HepG2 (cell line): ENCODE results near the gene TMEM183A. TPM values are rescaled to one million over a fixed set of nuclear protein-coding genes. Genes with fewer than 3 reads are reported as not detected.

Experiments
- AGO2 ChIP-seq: fragments of 200-400 bp; formaldehyde crosslinking; optimal IDR thresholded peaks from 2 replicates; pipeline ENCODE3; 2017; ENCODE audit warnings: mild to moderate bottlenecking, low read depth, low read length, moderate library complexity
- ATM ChIP-seq: fragments of 450-650 bp; IDR thresholded peaks from 2 replicates; pipeline ENCODE4 v1.7.1; 2017; ENCODE audit warnings: mild to moderate bottlenecking, borderline replicate concordance
- E2F1 ChIP-seq: sonication (generic); formaldehyde crosslinking; IDR thresholded peaks from 2 replicates; pipeline ENCODE4 v1.5.0; 2020; ENCODE audit warnings: missing genetic modification reagents
- EP300 ChIP-seq, 3 experiments: sonication (generic) in 1 of 3; formaldehyde crosslinking in 1 of 3; IDR thresholded peaks; 2 replicates each; pipeline versions ENCODE4 v1.5.1 to v1.6.1; 2011 to 2020; ENCODE audit warnings: low read depth in 2 of 3, low read length in 2 of 3, borderline replicate concordance in 1 of 3, improper control_type of control experiment in 1 of 3, mild to moderate bottlenecking in 1 of 3, missing genetic modification reagents in 1 of 3, moderate library complexity in 1 of 3
- HNF4G ChIP-seq, 2 experiments: sonication (generic) in 1 of 2; formaldehyde crosslinking in 1 of 2; IDR thresholded peaks; 2 replicates each; pipeline versions ENCODE4 v1.4.0 to v1.6.1; 2011 to 2020; ENCODE audit warnings: borderline replicate concordance in 2 of 2, low read depth in 2 of 2, mild to moderate bottlenecking in 2 of 2, low read length in 1 of 2, missing genetic modification reagents in 1 of 2, moderate library complexity in 1 of 2
- HNRNPH1 ChIP-seq: fragments of 200-400 bp; formaldehyde crosslinking; optimal IDR thresholded peaks from 2 replicates; pipeline ENCODE3; 2017; ENCODE audit warnings: mild to moderate bottlenecking, low read depth, low read length
- HOXA5 ChIP-seq: sonication (generic); formaldehyde crosslinking; IDR thresholded peaks from 2 replicates; pipeline ENCODE4 v1.4.0; 2020; ENCODE audit warnings: missing genetic modification reagents
- KDM2A ChIP-seq: sonication (generic); formaldehyde crosslinking; IDR thresholded peaks from 2 replicates; pipeline ENCODE4 v1.4.0; 2020; ENCODE audit warnings: low read depth, missing genetic modification reagents, borderline replicate concordance
- MTF1 ChIP-seq: sonication (generic); formaldehyde crosslinking; IDR thresholded peaks from 2 replicates; pipeline ENCODE4 v1.5.0; 2020; ENCODE audit warnings: missing genetic modification reagents
- MYNN ChIP-seq: sonication (generic); formaldehyde crosslinking; IDR thresholded peaks from 2 replicates; pipeline ENCODE4 v1.4.0; 2020; ENCODE audit warnings: mild to moderate bottlenecking, low read depth, missing genetic modification reagents
- NBN ChIP-seq: fragments of 450-650 bp; conservative IDR thresholded peaks from 2 replicates; pipeline ENCODE4 v1.6.1; 2017
- NCOR1 ChIP-seq: fragments of 200-600 bp; sonication (generic); IDR thresholded peaks from 2 replicates; pipeline ENCODE4 v1.7.0; 2017; ENCODE audit warnings: antibody characterized with exemption, low read length, borderline replicate concordance
- NR1H2 ChIP-seq: sonication (generic); formaldehyde crosslinking; IDR thresholded peaks from 2 replicates; pipeline ENCODE4 v1.8.1; 2022; ENCODE audit warnings: low read depth, missing genetic modification reagents, borderline replicate concordance
- NRL ChIP-seq: sonication (generic); formaldehyde crosslinking; IDR thresholded peaks from 2 replicates; pipeline ENCODE4 v1.5.0; 2020; ENCODE audit warnings: missing genetic modification reagents, mild to moderate bottlenecking, moderate library complexity, borderline replicate concordance
- PCBP2 ChIP-seq: fragments of 200-400 bp; formaldehyde crosslinking; optimal IDR thresholded peaks from 2 replicates; pipeline ENCODE3; 2018; ENCODE audit warnings: low read length, low read depth; ENCODE audit not compliant: poor library complexity, severe bottlenecking
- SMAD3 ChIP-seq: sonication (generic); formaldehyde crosslinking; IDR thresholded peaks from 2 replicates; pipeline ENCODE4 v1.4.0; 2020; ENCODE audit warnings: missing genetic modification reagents
- SNAPC2 ChIP-seq: sonication (generic); formaldehyde crosslinking; IDR thresholded peaks from 2 replicates; pipeline ENCODE4 v1.8.1; 2022; ENCODE audit warnings: mild to moderate bottlenecking, missing genetic modification reagents
- SSRP1 ChIP-seq: IDR thresholded peaks from 2 replicates; pipeline ENCODE4 v1.6.1; 2016; ENCODE audit warnings: control low read depth
- ZBTB7B ChIP-seq: sonication (generic); formaldehyde crosslinking; IDR thresholded peaks from 2 replicates; pipeline ENCODE4 v1.4.0; 2020; ENCODE audit warnings: missing genetic modification reagents
- ZC3H13 ChIP-seq: sonication (generic); formaldehyde crosslinking; IDR thresholded peaks from 2 replicates; pipeline ENCODE4 v1.8.1; 2023; ENCODE audit warnings: mild to moderate bottlenecking, missing genetic modification reagents, moderate library complexity
- ZNF326 ChIP-seq: sonication (generic); formaldehyde crosslinking; IDR thresholded peaks from 2 replicates; pipeline ENCODE4 v1.4.0; 2020; ENCODE audit warnings: missing genetic modification reagents, borderline replicate concordance
- ZNF446 ChIP-seq: sonication (generic); formaldehyde crosslinking; IDR thresholded peaks from 2 replicates; pipeline ENCODE4 v1.5.0; 2020; ENCODE audit warnings: mild to moderate bottlenecking, missing genetic modification reagents
- ZNF556 ChIP-seq: sonication (generic); formaldehyde crosslinking; IDR thresholded peaks from 2 replicates; pipeline ENCODE4 v1.4.0; 2020; ENCODE audit warnings: mild to moderate bottlenecking, missing genetic modification reagents, borderline replicate concordance
- ZNF672 ChIP-seq: sonication (generic); formaldehyde crosslinking; IDR thresholded peaks from 2 replicates; pipeline ENCODE4 v1.8.1; 2022; ENCODE audit warnings: missing genetic modification reagents
- polyA plus RNA-seq, 8 experiments: library from polyadenylated mRNA; depleted of rRNA in 3 of 8; stranded (reverse) in 7 of 8; unstranded in 1 of 8; fragments of >200 nt; fragmentation: Illumina TruSeq in 4 of 8; extraction: Trizol in 4 of 8; gene quantifications; 2 replicates each; pipeline versions ENCODE4 v1.2.1 to v1.2.3, GENCODE V29; 2011 to 2016; ENCODE audit warnings: low read depth in 4 of 8, missing spikeins in 1 of 8, mixed read lengths in 1 of 8; ENCODE audit not compliant: insufficient read depth in 1 of 8
- total RNA-seq, 5 experiments: library from RNA; depleted of rRNA; stranded (reverse); fragments of >200 nt; fragmentation: Illumina TruSeq; extraction: Trizol; gene quantifications; 2 replicates each; pipeline ENCODE4 v1.2.3, GENCODE V29; 2016; ENCODE audit warnings: low read depth in 1 of 5
- TF ChIP-seq, protein P1 (sequence below): sonication (generic); formaldehyde crosslinking; IDR thresholded peaks from 2 replicates; pipeline ENCODE4 v1.9.0; 2021; ENCODE audit warnings: missing genetic modification reagents, borderline replicate concordance

TMEM183A gene
- total and polyA plus RNA-seq, 2 of the 13 experiments (the other 11 are each of a cell fraction or from before 2014, with no cell fraction given): 59.7 to 82.0 TPM

DNA sequence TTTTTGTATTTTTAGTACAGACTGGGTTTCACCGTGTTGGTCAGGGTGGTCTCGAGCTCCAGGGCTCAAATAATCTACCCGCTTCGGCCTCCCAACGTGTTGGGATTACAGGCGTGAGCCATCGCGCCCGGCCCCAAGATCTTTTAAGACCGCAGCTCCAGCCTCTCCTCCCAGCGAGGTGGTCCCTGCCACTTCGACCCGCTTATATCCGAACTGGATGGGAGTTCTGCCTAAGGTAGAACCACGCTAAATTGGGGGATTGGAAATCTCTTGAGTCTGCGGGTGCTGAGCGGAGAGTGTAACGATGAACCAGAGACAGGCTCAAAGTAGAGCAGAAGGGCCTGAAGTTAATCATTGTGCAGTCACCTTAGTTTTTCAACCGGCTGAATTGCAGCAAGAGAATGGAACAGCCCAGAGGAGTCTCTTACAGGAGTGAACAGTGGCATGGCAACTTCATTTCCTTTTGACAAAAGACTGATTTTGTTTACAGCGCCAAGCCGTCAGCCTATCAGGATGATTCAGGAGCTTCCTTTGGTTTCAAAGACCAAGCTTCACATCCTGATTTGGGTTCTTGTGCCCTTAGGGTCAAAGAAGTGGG lies 39.4 kb upstream of the TMEM183A start (continued):
- TF ChIP-seq HNF4G (IDR thresholded peaks at IDR 0.05; ENCODE audit: borderline replicate concordance, low read depth, low read length): no peak
- no peak for TF ChIP-seq HNF4G (CRISPR knock-in tag; IDR thresholded peaks at IDR 0.05; ENCODE audit: borderline replicate concordance, low read depth)
- TF ChIP-seq ZNF326 (CRISPR knock-in tag): no peak
- TF ChIP-seq MYNN (CRISPR knock-in tag): no peak
- no peak for TF ChIP-seq HNRNPH1
- TF ChIP-seq AGO2: no peak
- TF ChIP-seq NR1H2: no peak
- TF ChIP-seq EP300 (IDR thresholded peaks at IDR 0.05; ENCODE audit: low read depth in 2 of 2, low read length in 2 of 2): no peak
- no peak for TF ChIP-seq EP300 (CRISPR knock-in tag; IDR thresholded peaks at IDR 0.05; ENCODE audit: borderline replicate concordance)
- TF ChIP-seq NBN: no peak
- TF ChIP-seq ZNF556 (CRISPR knock-in tag): peak; percentile 52; the same call in 1 of the 2 replicates
- no peak for TF ChIP-seq SSRP1 (CRISPR knock-in tag)
- TF ChIP-seq ZBTB7B: 0 out of 2 replicates have a peak, but pooled peaks have one; percentile 23
- TF ChIP-seq NCOR1: no peak
- no peak for TF ChIP-seq PCBP2
- TF ChIP-seq KDM2A (CRISPR knock-in tag): no peak
- TF ChIP-seq SMAD3 (CRISPR knock-in tag): no peak
- TF ChIP-seq ZNF672 (CRISPR knock-in tag): no peak
- TF ChIP-seq, protein P1, sequence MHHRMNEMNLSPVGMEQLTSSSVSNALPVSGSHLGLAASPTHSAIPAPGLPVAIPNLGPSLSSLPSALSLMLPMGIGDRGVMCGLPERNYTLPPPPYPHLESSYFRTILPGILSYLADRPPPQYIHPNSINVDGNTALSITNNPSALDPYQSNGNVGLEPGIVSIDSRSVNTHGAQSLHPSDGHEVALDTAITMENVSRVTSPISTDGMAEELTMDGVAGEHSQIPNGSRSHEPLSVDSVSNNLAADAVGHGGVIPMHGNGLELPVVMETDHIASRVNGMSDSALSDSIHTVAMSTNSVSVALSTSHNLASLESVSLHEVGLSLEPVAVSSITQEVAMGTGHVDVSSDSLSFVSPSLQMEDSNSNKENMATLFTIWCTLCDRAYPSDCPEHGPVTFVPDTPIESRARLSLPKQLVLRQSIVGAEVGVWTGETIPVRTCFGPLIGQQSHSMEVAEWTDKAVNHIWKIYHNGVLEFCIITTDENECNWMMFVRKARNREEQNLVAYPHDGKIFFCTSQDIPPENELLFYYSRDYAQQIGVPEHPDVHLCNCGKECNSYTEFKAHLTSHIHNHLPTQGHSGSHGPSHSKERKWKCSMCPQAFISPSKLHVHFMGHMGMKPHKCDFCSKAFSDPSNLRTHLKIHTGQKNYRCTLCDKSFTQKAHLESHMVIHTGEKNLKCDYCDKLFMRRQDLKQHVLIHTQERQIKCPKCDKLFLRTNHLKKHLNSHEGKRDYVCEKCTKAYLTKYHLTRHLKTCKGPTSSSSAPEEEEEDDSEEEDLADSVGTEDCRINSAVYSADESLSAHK (CRISPR knock-in tag): no peak
- TF ChIP-seq ZNF446: no peak
- TF ChIP-seq ZC3H13 (CRISPR knock-in tag): no peak
- no peak for TF ChIP-seq NRL (CRISPR knock-in tag)
- no peak for TF ChIP-seq E2F1 (CRISPR knock-in tag)
- TF ChIP-seq SNAPC2 (CRISPR knock-in tag): no peak
- TF ChIP-seq ATM: no peak
- TF ChIP-seq MTF1 (CRISPR knock-in tag): no peak
- TF ChIP-seq HOXA5 (CRISPR knock-in tag): no peak
